Measurements from ENCODE around the gene MYO3B.

DNA sequence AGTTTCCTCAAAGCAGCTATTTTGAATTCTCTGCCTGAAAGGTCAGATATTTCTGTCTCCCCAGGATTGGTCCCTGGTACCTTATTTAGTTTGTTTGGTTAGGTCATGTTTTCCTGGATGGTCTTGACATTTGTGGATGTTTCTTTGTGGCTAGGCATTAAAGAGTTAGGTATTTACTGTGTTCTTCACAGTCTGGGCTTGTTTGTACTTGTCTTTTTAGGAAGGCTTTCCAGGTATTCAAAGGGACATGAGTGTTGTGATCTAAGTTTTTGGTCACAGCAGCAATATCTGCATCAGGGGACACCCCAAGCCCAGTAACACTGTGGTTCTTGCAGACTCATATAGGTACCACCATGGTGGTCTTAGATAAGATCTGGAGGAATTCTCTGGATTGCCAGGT lies 11.8 kb downstream of the MYO3B start:
- TF ChIP-seq, protein P1, sequence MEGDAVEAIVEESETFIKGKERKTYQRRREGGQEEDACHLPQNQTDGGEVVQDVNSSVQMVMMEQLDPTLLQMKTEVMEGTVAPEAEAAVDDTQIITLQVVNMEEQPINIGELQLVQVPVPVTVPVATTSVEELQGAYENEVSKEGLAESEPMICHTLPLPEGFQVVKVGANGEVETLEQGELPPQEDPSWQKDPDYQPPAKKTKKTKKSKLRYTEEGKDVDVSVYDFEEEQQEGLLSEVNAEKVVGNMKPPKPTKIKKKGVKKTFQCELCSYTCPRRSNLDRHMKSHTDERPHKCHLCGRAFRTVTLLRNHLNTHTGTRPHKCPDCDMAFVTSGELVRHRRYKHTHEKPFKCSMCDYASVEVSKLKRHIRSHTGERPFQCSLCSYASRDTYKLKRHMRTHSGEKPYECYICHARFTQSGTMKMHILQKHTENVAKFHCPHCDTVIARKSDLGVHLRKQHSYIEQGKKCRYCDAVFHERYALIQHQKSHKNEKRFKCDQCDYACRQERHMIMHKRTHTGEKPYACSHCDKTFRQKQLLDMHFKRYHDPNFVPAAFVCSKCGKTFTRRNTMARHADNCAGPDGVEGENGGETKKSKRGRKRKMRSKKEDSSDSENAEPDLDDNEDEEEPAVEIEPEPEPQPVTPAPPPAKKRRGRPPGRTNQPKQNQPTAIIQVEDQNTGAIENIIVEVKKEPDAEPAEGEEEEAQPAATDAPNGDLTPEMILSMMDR (IDR thresholded peaks at IDR 0.05) = no peak
- TF ChIP-seq FOXM1 (IDR thresholded peaks at IDR 0.05; ENCODE audit: low read depth) (no peak), RXRA (IDR thresholded peaks at IDR 0.05; ENCODE audit: borderline replicate concordance, low read depth) (no peak), RCOR1 (IDR thresholded peaks at IDR 0.05; ENCODE audit: low read length) (no peak), TAF1 (IDR thresholded peaks at IDR 0.05; ENCODE audit: borderline replicate concordance, low read depth, low read length) (no peak)
- TF ChIP-seq, protein P2, sequence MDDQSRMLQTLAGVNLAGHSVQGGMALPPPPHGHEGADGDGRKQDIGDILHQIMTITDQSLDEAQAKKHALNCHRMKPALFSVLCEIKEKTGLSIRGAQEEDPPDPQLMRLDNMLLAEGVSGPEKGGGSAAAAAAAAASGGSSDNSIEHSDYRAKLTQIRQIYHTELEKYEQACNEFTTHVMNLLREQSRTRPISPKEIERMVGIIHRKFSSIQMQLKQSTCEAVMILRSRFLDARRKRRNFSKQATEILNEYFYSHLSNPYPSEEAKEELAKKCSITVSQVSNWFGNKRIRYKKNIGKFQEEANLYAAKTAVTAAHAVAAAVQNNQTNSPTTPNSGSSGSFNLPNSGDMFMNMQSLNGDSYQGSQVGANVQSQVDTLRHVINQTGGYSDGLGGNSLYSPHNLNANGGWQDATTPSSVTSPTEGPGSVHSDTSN (IDR thresholded peaks at IDR 0.05) = no peak

All from SK-N-SH (cell line).